H4 (cell line): ENCODE results near the gene FREY1. TPM values are rescaled to one million over a fixed set of nuclear protein-coding genes. Genes with fewer than 3 reads are reported as not detected.
A peak's percentile ranks its signal among the peaks of the same experiment; 100 is the strongest.

Experiments
- DNase-seq: peaks from one replicate; pipeline ENCODE4 v3.0.0-alpha.2; 2015; ENCODE audit warnings: low spot score
- total RNA-seq: library from RNA; depleted of rRNA; stranded (reverse); fragments of >200 nt; shearing (Covaris generic); gene quantifications from 2 replicates; pipeline ENCODE4 v1.2.3, GENCODE V29; 2014

FREY1 gene
- total RNA-seq, 1 experiment from 2014 or later, result not detected

DNA sequence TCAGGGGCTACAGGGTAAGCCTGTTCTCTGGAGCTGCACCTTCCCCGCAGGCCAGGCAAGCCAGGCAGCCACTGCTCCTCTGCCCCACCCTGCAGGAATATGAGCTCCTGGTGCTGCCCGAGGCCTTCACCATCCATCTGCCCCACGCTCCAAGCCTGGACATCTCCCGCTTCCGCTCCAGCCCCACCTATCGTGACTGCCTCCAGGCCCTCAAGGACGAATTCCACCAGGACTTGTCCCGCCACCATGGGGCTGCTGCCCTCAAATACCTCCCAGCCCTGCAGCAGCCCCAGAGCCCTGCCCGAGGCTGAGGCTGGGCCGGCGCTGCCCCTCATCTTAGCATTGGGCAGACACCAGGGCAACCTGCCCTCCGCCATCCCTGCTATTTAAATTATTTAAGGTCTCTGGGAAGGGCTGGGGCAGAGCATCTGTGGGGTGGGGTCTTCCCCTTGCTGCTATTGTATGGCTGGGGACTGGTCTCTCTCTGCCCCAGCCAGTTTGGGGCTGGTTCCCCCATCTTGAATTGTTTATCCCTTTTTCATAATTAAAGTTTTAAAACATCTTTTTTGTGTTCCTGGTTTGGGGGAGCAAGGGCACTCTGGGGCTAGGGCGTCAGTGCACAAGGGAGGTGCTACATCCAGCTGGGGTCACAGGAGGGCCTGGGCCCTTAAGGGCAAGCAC is 21.6 kb upstream of the FREY1 start:
- no peak for DNase-seq

DNA sequence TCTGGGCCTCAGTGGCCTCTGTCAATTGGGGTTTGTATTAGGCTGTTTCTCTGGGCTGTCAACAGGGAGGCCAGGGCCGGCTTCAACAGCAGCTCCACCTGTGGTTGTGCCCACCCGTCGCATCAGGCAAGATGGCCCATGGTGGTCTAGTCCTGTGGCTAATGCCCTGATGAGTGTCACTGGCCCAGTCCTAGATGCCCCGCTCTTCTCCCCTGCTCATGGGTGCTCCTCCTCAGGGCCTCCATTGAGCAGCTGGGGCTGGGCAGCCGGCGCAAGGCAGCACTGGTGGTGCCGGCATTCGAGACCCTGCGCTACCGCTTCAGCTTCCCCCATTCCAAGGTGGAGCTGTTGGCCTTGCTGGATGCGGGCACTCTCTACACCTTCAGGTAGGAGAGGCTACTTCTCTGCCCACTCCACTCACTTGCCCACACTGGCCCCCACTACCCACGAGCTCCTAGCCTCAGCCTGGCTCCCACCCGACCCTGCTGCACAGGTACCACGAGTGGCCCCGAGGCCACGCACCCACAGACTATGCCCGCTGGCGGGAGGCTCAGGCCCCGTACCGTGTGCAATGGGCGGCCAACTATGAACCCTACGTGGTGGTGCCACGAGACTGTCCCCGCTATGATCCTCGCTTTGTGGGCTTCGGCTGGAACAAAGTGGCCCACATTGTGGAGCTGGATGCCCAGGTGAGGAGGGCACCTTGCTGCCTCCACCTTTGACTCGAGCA is 20.8 kb upstream of the FREY1 start:
- DNase-seq, result no peak

DNA sequence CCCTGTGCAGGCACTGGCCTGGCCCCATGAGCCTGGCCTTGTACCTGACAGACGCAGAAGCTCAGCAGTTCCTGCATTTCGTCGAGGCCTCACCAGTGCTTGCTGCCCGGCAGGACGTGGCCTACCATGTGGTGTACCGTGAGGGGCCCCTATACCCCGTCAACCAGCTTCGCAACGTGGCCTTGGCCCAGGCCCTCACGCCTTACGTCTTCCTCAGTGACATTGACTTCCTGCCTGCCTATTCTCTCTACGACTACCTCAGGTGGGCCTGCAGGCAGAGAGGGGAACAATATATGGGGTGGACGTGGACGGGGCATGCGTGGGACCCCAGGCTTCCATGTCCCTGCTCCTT is 20.2 kb upstream of the FREY1 start:
- DNase-seq, result no peak

DNA sequence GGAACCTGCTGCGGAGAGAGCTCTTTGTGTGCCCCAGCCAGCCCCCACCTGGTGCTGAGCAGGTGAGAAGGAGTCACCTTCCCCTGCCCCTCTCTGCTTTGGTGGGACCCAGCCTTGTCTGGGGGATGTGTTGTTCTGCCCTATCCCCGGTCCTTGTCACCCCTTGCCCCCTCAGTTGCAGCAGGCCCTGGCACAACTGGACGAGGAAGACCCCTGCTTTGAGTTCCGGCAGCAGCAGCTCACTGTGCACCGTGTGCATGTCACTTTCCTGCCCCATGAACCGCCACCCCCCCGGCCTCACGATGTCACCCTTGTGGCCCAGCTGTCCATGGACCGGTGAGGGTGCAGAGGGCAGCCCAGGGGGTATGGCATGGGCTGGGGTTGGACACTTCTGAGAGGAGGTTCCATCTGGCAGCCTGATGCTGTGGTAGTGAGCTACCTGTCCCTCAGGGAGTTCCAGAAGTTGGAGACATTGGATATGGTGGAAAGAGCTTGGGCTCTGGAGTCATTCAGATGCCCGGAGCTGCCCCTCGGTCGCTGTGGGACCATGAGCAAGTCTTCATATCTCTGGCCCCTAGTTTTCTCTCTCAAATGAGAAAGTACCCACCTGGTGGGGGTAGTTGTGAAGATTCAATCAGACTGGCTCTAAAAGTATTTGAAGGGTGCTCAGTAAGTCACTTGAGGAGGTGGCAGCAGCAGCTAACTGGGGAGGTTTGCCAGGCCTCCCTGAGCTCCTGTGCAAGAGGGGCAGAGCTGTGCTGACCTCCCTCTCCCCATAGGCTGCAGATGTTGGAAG is 19.7 kb upstream of the FREY1 start:
- no peak for DNase-seq

DNA sequence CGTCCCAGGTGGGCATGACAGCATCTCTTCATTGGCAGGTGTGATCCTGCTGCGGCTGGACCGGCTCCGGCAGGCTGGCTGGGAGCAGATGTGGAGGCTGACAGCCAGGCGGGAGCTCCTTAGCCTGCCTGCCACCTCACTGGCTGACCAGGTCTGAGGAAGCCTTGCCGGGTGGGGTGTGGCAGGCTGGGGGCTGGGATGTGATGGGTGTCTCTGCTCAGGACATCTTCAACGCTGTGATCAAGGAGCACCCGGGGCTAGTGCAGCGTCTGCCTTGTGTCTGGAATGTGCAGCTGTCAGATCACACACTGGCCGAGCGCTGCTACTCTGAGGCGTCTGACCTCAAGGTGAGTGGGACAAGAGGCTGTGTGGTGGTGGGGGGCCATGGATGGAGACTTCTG is 18.9 kb upstream of the FREY1 start:
- no peak for DNase-seq

DNA sequence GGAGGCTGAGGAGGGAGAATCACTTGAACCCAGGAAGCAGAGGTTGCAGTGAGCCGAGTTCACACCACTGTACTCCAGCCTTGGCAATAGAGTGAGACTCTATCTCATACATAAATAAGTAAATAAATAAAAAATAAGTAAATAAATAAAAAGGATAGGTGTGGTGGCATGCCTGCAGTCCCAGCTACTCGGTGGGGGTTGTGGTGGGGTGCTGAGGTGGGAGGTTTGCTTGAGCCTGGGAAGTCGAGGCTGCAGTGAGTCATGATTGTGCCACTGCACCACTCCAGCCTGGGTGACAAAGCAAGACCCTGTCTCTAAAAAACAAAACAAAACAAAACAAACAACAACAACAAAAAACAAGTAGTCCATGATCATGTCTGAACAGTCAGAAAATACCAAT is 18.5 kb upstream of the FREY1 start:
- no peak for DNase-seq

DNA sequence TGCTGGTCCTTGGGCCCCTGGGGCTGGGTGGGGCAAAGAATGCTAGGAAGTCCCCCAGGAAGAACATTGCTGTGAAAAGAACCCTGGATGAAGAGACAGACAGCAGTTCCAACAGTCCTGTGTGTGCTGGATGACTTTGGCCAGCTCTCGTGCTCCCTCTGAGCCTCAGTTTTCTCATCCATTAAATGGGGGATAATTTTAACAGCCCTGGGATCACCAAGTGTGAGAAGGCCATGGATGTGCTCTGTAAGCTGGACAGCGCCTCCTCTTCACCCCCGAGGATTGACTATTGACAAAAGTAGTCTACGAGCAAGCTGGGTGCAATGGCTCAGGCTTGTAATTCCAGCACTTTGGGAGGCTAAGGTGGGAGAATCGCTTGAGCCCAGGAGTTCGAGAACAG is 17.9 kb upstream of the FREY1 start:
- DNase-seq, result no peak

DNA sequence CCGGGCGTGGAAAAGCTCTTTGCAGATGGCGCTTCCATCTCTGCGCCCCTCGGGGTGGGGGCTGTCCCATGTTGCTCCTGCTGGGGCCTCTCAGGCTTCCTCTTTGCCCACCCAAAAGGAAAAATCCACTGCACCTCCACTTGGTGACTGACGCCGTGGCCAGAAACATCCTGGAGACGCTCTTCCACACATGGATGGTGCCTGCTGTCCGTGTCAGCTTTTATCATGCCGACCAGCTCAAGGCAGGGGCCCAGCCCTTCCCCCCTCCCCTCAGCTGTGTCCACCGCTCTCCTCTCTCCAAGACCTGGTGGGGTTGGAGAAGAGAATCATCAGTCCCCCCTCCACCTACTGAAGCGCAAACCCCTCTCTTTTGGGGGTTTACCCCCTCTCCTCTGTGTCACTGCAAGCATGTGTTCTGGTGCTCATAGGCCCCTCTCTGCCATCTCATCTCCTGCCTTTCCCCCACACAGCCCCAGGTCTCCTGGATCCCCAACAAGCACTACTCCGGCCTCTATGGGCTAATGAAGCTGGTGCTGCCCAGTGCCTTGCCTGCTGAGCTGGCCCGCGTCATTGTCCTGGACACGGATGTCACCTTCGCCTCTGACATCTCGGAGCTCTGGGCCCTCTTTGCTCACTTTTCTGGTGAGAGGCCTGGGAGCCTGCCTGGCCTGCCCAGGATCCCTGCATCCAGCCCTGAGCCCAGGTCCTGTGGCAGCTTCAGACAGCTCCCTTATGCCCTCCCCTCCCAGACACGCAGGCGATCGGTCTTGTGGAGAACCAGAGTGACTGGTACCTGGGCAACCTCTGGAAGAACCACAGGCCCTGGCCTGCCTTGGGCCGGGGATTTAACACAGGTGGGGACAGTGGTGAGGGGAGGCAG is 17.2 kb upstream of the FREY1 start:
- DNase-seq, result no peak

DNA sequence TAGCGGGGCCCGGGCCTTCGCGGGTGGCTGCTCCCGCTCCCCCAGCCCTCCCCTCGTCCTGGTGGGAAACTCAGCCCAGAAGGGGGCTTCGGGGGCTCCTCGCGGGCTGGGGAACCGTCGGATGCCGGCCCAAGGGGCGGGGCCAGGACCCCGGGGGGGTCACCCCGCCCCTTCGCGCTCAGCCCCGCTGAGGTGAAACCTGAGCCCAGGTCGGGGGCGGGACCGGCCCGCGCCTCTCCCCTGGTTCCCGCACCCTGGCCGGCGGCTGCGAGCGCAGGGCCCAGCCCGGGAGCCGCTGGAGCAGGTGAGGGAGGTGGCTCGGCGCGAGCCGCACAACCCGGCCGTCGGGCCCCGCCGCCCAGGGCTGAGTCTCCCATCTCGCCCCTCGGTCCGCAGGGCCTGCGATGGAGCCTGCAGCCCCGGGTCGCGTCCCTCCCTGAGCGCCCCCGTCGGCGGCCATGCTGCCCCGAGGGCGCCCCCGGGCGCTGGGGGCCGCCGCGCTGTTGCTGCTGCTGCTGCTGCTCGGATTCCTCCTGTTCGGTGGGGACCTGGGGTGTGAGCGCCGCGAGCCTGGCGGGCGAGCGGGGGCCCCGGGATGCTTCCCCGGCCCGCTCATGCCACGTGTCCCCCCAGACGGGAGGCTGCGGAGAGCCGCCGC is 15.5 kb upstream of the FREY1 start, which contains the start of gene LARGE2:
LARGE2 (plus strand) TSS at position 232 of the 658 bp plus-strand sequence; CDS start at position 459, 227 bp downstream.
- DNase-seq, result no peak

DNA sequence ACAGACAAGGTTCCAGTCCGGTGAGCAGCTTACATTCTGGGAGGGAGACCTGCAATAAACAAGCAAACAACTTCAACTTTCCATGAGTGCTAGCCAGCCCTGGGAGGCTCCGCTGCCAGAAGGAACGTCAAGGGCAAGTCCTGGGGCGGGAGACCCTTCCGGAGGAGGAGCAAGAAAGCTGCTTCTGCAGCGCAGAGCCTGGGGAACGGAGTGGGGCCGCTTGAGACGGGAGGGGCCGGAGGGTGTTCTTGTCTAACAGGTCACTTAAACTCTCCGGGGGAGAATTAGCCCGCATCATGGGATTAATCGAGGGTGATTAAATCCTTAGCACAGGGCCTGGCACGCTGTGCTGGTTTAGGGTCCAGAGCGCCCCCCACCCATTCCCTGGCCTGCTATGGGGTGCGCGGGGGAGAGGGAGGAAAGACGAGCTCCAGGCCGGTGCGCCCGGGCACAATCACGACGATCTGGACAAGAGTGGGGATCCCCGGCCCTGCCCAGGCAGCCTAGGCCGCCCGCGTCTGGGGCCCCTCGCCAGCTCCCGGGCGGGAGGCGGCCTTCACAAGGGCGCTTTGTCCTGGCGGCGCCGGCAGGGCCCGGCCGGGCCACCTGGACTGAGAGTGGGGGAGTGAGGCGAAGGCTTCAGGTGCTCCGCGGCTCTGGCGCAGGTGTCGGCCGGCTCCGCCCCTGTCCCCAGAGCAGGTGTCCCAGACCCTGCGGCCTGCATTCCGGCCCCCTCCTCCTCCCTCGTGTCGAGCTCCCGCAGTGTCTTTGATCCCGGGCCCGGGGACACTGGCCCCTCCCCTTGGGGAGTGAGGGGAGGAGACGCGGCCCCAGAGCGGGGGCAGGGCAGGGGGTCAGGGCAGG is 14.7 kb upstream of the FREY1 start:
- no peak for DNase-seq

DNA sequence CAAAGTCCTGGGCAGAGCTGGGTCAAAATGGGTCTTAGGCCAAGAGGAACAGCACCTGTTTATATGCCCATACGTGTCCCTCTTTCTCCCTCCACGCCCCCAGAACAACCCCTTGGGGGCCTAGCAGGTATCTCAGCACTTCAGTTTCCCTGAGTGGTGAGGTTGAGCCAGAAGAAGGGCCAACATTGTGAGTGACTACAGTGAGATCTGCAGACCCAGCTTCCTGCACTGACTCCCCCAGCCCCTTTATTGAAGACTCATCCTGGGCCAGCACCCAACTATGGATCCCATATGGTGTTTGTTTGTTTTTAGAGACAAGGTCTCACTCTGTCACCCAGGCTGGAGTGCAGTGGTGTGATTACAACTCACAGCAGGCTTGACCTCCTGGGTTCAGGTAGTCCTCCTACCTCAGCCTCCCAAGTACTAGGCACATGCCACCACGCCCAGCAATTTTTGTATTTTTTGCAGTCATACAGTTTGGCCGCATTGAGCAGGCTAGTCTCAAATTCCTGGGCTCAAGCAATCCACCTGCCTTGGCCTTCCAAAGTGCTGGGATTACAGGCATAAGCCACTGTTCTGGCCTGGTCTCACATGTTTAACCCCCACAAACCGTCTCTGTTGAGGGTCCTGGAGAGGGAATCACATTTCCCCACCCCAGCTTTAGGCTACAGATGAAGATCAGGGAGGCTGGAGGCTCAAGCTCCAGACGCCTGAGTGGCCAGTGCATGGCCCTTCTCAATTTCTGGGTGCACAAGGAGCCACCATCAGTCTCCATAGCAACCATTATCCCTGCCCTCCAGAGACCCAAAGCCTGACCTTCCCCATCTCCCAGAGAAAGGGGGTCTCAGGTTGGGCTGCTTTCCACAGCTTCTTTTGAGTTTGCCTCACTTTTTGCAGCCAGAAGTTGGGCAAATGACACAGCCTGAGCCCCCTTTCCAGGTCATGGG is 13.7 kb upstream of the FREY1 start:
- no peak for DNase-seq

DNA sequence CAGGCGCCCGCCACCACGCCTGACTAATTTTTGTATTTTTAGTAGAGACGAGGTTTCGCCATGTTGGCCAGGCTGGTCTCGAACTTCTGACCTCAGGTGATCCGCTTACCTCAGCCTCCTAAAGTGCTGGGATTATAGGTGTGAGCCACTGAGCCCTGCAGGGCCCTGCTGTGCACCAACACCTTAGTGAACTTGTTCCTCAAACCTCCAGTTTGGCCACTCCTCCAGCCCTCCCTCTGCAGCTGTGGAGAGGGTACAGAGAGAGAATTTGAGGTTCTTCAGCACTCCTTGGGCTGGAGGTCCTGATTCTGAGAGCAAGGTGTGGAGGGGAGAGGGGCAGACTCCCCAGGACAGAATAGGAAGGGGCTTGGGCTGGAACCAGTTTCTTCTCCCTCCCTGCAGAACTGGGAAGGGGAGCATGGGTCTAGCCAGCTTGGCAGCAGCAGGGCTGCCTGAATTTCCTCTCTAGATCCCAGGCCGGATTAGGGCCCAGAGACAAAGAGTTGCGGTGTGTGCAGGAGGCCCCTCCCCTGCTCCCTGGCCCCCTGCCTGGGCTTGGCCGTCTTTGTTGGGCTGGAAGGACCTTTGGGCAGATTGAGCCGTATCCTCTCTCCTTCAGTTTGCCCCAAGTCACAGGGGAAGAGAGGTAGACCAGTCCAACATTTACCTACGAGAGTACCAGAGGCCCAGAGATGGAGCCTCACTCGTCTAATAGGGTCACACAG is 12.9 kb upstream of the FREY1 start:
- DNase-seq, result no peak

DNA sequence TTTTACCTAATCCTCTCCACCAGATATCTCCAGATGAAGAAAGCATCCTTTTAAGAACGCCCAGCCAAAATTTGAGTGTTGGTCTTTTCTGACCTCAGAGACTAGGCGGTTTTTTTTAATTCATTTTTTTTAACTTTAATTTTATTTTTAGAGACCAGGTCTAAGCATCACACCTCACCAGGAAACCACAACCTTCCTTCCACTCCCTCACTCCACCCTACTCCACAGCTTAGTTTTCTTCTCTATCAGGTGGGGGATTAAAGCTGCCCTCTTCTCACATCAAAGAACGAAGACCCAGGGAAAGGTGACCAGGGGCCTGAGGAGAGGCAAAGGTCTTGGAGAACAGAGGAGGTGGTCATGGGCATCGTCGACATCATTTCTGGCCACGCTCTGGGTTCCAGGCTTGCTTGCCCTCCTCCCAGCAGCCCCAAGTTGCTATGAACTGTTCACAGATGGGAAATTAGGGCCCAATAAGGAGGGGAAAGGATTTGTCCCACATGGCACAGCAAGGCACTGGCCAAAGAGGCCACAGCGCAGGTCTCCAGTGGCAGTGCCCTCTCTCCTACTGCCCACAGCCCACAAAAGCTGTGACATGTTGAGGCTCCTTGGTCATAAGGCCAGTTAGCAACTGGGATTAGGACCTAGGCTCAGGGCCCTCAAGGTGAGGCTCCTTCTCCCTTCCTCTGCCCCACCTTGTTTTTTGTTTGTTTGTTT is 12.0 kb upstream of the FREY1 start:
- DNase-seq, result no peak

DNA sequence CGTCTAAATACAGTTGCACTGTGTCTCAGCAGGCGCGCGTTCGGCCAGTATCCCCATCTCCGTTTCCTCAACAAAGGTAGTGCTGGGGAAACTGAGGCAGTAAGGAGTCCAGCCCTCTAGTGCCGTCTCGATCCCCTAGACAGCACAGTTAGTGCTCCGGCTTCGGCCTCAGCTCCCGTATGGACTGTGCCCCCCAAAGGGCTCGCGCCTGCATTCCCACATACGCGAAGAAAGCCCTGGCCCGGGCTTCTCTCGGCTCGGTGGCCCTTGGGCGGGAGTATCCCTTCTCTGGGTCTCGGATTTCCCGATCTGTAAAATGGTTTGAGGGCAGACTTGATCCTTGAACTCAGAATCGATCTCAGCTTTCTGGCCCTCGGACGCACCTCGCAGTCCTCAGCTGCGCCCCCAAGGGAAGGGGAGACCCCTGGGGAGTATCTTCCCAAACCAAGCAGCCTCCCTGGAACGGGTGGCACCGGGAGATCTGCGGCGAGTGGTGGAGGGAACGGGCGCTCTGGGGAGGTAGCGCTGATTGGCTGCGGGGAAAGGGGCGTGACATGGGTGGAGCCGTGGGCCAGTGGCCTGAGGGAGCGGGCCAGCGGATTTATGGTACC is 11.4 kb upstream of the FREY1 start:
- DNase-seq, result peak; percentile 79

DNA sequence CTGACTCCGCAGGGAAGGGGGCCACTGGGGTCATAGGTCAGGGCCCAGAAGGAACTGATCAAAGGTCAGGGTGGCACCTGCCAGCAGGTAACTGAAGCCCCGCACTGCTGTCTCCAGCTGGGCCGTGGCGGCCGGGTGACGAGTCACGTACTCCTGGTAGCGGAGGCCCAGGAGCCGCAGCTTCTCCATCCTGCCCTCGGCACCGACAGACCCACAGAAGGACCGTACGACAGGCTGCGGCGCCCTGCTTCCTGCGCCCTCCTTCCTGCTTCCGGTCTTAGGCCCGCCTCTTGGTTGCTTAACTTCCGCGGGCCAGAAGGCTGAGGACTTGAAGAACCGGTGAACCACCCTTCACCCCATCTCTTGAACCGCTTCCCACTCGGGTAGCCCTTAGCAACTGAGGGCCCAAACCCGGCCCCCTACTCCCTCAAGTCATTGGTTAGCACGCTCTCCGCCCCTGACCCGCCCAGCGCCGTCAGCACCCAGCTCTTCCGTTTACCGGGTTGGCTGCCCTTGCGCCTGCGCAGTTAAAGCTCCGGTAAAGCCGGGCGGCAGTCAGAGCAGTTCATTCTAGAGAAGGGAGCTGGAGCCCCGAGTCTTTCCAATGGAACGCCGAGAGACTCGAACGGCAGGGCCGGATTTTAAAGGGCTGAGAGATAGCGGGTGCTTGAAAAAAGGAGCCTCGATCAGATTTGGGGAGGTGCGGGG is 10.7 kb upstream of the FREY1 start, which contains the start of gene PEX16:
PEX16 (minus strand) TSS at position 255 of the 708 bp plus-strand sequence; CDS start at position 189, 66 bp downstream.
- peak; percentile 100 for DNase-seq

DNA sequence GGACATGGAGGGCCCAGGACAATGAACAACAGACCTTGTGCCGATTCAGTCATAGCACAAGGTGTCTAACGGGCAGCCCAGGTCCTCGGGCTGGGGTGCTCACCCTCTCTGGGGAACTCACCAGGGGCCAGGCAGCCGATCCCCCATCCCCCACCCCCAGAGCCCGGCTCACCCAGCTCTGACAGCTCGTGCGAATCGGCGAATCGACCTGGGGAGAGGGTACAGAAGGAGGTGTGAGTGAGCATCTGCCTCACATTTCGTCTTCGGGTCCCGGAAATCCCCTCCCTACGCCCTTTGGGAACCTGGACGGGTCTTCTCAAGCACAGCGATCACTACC is 10.2 kb upstream of the FREY1 start:
- DNase-seq, result no peak

DNA sequence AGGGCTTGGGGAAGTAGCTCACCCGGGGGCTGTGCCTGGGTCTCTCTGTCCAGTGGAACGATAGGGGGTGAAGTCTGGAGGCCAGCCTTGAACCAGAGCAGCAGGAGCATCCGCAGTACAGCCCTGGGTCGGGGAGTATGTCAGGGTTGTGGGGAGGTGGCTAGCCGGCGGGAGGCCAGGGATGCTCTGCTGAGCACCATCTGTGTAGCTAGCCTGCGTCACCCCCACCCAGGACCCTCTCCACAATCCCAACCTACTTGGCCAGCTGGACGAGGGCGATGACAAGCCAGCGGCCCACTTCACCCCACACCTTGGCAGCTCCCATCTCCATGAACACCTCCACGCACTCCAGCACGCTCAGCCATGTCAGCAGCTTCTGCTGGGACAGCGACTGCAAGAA is 8.4 kb upstream of the FREY1 start:
- no peak for DNase-seq
